GM21723 (cell line): ENCODE data around the gene SV2A.
"Not testable (repeated sequence)": the region's sequence is repeated elsewhere in the genome, so short reads cannot be mapped to it uniquely, and the experiment has no call there.

Experiments used
- ATAC-seq: cut with Tn5 transposase; IDR thresholded peaks from one replicate; pipeline ENCODE4 v1.9.1; 2021; ENCODE audit warnings: mild to moderate bottlenecking, moderate library complexity; ENCODE audit not compliant: unreplicated experiment

The SV2A gene, protein sequence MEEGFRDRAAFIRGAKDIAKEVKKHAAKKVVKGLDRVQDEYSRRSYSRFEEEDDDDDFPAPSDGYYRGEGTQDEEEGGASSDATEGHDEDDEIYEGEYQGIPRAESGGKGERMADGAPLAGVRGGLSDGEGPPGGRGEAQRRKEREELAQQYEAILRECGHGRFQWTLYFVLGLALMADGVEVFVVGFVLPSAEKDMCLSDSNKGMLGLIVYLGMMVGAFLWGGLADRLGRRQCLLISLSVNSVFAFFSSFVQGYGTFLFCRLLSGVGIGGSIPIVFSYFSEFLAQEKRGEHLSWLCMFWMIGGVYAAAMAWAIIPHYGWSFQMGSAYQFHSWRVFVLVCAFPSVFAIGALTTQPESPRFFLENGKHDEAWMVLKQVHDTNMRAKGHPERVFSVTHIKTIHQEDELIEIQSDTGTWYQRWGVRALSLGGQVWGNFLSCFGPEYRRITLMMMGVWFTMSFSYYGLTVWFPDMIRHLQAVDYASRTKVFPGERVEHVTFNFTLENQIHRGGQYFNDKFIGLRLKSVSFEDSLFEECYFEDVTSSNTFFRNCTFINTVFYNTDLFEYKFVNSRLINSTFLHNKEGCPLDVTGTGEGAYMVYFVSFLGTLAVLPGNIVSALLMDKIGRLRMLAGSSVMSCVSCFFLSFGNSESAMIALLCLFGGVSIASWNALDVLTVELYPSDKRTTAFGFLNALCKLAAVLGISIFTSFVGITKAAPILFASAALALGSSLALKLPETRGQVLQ

DNA sequence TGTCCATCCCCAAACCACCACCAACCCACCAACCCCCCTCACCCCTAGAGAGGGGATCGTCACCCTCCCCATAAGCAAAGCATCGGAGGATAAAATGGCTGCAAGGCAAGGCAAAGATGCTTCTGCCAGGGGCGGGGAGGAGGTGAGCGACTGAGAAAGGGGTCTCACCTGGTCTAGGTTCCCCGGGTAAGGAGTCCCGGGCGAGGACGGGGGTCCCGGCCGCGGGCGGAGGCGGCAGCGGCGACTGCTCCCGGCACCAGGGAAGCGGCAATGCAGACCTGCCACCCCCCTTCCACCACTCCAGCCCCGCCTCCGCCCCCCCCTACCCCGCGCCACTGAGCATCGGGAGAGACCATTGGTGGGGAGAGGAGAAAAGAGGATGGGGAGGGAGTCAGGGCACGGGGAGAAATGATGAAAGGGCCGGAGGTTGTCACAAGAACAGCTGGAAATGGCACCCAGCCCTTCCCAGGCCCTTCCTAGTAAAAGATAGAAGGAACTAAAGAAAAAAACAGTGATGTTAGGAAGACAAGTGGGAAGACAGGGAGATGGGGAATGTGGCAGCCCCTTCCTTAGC is at the start of gene SV2A:
SV2A (minus strand) TSS at position 274 of the 574 bp plus-strand sequence. CDS start 4,004 bp downstream, outside the sequence.
- ATAC-seq, result no peak

DNA sequence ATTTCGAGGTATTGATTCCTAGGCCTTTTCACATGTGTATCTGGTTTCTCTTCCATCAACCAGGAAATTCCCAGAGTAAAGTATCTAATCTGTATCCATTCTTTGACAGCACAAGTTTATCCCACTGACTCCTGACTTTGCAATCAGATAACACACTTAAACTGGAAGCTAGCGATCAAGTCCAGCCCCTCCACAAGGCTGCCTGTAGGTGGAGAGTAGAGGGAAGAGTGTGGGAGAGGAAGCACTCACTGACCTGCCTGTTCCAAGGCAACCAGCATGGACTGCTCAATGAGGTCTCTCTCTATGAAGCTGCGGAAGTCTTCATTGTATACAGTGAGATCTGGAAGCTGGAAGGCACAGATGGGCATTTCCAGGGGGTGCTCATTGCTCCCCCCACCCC is 49.4 kb upstream of the SV2A start:
- ATAC-seq, result no peak

DNA sequence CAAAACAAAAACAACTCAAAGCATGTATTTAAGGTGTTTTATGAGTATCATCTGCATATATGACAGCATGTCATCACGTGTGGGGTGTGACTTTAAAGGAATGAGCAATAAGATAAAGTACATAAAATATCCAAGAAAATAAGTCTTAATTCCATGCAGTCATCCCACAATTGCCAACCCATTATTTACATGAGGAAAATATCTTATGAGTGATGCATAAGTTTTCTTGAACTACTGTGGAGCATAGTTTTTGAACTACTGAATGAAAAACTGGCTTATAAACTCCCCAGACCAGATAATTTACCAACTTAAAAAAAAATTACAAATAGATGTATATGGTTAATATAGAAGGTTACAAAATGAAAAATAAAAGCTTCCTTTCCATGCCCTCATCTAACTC is 48.8 kb upstream of the SV2A start:
- ATAC-seq, result no peak

DNA sequence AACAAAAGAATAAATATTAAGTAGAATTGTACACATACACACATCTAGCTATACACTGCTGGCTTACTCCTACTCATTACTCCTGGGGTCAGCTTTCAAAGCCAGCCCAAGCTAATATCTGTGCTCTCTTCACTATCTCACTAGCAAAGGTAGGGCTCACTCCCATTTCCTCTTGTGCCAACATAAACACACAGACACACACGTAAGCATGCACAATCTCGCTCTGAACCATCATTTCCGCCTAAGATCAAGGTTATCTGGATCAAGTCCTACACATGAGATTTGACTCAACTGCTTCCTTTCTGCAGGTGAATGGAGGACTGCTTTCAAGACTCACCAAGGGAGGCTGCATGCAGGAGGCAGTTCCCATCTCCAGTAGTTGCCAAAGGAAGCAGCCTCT is 47.8 kb upstream of the SV2A start:
- no peak for ATAC-seq

DNA sequence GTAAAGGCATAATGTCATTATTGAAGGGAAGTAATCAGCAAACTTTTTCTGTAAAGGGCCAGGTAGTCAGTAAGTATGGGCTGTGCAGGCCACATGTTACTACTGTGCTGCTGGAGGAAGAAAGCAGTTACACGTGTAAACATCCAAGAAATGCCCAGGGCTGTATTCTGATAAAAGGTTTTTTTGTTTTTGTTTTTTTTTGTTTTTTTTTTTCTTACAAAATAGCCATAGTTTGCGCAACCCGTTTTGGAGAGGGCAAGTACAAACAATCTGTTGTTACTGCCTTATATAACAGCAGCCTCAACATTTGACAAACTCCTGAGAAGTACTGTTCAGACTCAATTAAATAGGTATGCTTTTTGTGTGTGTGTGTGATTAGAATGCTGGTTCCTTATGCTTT is 45.7 kb upstream of the SV2A start:
- ATAC-seq, result no peak

DNA sequence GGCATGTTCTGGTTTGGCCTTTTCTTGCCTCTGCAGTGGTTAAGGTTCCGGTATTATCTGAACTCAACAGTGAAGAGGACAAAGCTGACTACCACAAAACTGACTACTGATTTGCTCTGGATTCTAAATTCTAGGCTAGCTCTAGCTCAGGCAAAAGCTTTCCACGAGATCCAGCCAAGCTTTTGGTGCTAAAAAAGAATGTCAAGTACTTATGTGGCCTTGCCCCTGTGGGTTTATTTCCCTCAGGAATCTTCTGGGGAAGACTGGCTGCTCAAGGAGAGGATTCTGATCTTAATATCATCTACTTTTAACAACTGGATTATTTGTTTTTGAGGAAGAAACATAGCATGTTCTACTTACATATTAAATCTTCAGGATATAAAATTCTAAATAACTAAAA is 45.1 kb upstream of the SV2A start:
- ATAC-seq, result no peak

DNA sequence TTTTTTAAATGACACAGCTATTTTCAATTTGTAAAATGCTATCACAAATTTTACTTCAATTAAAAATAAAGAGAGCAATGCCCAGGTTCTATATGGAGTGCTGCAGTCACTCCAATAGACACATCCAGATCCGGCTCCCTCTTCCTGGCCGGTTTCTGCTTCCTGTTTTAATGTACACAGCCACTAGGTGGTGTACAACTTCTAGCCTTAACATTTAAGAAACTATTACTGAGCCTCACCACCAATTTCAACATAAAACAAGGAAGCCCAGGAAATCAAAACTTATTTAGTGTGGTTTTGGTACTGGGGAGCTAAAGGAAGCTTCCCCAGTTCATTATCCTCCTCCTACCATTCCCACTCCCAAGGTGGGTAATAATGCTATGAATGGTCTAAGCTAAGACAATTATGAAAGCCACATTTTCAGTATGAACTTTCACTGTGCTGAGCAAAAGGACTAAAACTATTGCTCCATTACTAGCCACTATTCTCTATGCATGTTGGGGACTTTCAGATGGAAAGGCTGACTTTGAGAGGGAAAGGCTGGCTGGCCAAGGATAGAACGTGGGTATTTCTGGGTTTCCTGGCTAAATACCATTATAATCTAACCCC is 44.5 kb upstream of the SV2A start:
- ATAC-seq, result no peak

DNA sequence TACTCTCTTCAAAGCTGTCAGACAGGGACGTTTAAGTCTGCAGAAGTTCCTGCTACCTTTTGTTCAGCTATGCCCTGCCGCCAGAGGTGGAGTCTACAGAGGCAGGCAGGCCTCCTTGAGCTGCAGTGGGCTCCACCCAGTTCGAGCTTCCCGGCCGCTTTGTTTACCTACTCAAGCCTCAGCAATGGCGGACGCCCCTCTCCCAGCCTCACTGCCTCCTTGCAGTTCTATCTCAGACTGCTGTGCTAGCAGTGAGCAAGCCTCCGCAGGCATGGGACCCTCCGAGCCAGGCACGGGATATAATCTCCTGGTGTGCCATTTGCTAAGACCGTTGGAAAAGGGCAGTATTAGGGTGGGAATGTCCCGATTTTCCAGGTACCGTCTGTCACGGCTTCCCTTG is 39.9 kb upstream of the SV2A start:
- ATAC-seq, result not testable (repeated sequence)

DNA sequence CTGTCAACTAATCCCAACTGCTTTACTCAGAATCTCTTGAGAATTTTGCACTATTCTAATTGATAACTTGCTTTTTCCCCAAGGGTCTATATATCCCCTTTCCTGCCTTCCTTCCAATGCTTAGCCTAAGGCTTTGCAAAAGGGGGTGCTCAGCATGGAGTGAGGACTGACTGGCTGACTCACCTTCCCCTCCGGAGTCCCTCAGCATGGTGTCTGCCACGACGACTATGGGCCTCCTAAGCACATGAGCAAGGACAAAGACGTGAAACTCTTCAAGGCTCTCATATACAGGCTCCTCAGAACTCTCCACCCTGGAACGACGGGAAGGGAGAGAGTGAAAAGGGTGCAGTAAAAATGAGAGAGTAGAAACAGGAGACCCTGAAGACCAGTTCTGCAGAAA is 32.3 kb upstream of the SV2A start:
- no peak for ATAC-seq

DNA sequence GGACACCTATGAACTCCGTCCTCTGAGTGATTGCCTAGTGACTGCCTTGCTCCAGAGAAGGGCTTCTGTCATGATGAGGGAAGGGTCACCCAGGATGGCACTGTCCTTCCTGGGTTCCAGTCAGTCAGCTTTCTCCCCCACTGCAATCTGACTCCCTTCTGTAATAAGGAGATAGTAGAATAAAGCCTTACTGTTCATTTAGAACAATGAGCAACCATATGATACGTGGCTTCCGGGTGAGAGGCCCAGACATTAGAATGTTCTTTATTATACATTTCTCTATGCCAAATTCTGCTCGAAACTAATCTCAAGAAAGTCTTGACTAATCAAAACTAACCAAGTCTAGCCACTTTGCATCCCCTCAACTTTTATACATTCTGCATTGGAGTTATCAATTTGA is 27.6 kb upstream of the SV2A start:
- ATAC-seq, result no peak

DNA sequence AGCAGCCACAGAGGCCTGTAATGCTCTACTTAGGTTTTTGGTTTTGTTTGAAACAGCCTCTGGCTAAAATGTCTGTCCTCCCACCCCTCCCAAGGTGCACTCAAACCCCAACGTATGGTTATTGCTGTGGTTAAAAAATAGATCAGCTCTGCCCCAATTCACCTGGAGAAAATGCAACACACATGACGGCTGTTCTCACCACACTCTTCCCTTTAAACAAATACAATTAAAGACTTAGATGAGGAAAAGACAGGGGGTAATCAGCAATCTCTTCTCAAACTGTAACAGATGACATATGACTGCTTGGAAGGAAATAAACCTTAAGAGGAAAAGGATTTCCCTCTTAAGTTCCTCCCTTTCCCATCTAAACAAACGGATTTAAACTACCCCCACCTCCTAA is 25.2 kb upstream of the SV2A start:
- no peak for ATAC-seq

DNA sequence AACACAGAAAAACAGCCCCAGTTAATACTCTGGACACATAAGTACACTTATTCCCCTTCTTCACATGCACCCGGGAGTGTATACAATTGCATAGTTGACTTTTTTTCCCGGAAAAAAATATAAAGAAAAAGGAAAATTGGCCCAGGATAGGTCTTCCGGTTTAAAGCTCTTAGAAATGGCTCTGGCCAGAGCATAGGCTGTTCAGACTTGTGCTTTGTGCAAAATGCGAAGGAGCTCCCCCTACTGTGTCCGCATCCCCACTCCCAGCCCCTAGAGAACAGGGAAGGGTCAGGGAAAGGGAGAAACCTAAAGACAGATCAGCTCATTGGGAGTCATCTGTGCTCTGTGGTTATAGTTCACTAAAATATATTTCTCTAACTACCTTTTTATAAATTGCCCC is 24.6 kb upstream of the SV2A start:
- ATAC-seq, result no peak

DNA sequence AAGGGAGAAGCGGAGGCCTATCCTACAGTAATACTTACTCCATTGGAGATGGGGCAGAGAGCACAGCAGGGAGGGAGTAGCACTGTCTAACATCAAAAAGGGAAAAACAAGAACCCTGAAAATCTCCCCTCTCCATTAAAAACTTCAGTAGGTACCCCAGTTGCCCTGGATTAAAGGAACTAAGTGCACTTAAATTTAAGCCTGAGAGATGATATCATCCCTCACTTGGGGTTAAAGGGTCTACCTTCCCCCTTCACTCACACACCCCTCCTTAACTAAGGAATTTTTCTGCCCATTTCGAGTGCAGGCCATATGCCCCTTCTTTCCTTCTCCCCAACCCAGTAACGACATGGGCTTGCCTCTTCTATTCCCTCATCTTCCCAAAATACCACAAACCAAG is 22.8 kb upstream of the SV2A start:
- no peak for ATAC-seq

DNA sequence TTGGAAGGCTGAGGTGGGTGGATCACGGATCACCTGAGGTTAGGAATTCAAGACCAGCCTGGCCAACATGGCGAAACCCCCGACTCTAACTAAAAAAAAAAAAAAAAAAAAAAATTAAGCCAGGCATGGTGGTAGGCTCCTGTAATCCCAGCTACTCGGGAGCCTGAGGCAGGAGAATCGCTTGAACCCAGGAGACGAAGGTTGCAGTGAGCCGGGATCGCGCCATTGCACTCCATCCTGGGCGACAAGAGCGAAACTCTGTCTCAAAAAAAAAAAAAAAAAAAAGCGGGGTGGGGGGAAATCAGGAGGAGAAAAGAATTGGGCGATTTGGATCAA is 21.0 kb upstream of the SV2A start:
- ATAC-seq, result not testable (repeated sequence)

DNA sequence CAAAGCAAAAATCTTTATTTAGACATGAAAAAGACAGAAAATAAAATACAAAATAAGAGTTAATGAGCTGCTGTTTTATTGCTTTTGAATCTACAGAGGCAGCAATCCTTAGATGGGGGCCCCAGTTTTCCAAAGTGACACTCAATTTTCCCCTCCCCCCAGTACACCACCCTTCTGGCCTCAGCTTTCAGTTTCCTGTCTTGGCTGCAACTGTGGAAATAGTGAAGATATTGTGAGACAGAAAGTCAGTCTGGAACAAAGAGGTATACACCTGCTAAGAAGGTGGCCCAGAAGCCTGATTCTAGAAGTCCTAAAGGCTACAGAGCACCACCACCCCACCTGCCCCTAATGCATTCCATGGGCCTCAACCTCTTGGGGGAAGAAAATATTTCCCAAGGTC is 20.1 kb upstream of the SV2A start:
- ATAC-seq, result no peak

DNA sequence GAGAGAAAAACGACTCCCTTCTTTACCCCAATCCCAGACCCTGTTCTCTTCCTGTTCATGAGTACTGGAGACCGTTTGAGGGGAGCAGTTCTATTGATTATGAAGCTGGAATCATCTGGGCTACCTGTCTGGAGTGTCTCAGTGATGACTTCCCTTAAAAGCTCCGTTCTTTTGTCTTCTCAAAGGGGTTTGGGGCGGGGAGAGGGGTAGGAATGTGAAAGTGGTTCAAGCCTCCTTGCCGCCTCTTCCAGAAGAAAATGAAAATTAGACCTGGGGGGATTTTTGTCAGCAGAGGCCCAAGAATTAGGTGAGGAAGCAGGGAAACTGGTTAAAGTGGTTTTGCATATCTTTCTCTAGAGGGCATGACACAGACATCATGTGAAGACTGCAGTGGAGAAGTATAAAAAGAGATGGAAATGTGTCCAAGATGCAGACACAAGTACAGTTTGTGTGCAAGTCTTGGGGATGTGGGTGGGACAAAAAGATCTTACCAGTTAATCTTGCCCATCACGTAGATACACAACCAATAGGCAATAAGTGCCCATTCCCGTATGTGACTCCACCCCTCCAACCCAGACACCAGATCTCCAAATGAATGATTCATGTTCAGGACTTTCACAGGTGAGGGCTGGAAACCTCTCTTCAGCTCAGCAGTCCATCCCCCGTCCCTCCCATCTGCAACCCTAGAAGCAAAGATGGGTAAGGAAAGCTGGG is 19.5 kb upstream of the SV2A start:
- ATAC-seq, result no peak

DNA sequence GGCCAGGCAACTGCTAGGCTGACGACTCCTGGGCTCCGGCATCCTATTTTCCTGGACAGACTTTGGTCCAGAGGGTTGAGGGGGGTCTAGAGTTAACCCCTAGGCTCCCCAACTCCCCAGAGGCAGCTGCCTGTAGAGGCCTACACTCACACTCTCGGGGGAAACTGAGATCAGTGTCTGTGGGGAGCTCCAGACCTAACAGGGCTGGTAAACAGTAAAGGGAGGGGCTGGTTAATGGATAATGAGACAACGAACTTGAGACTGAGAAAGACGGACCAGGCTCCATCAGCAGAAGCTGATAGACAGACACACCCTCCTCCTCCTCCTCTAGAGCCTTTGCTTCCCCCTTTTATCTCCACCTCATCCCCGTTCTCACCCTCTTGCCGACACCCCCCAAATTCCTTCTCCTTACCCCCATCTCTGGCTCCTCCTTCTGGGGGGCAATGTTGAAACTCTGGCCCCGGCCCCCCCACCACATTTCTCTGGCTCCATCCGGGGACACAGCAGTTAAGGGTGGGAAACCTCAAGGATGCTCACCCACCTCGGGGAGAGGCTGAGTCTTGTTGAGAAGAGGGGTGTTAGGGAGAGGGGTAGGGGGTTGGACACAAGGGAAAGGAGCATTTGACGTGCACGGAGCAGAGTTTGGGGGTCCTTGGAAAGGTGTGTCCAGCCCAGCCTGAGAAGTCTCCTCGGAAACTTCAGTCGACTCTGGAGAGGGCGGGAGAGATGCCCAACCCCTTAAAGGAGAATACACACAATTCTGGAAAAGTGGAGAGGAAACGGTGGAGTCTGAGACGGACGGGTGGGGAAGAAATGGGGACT is 18.7 kb upstream of the SV2A start, which contains the start of gene MTMR11:
MTMR11 (minus strand) TSS at position 710 of the 822 bp plus-strand sequence; CDS start at position 478, 232 bp downstream.
- ATAC-seq, result no peak

DNA sequence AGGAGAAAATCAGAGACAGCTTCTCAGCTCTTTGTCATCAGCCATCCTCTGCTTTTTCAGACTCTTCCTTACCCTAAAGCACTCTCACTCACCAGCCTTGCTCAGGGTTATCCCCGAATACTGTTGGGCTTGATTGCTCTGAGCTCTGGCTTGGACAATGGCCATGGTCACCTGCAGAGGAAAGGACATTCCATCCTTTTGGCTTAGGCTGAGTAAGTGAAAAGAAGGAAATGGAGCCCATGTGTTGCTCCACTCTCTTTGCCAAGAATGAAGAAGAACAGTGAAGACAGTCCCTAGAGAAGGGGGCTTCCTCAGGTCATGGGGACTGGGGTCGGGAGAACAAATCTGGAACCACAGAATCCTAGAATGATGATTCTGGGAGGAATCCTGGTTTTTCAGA is 16.7 kb upstream of the SV2A start:
- ATAC-seq, result no peak

DNA sequence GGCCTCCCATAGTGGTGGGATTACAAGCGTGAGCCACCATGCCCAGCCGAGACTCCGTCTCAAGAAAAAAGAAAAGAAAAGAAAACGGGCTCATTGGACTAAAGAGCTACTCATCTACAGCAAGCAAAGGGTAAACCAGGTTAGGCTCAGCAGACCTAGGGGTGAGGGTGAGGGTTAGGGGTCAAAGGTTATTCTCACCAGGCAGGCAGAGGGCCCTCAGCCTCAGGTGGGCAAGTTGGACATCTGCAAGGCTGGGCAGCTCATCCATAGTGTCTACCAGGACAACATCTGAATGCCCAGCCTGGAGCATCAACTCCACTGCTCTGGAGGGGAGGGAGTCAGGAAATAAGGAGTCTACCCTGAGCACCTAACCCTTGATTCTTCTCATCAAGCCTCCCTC is 15.6 kb upstream of the SV2A start:
- no peak for ATAC-seq

DNA sequence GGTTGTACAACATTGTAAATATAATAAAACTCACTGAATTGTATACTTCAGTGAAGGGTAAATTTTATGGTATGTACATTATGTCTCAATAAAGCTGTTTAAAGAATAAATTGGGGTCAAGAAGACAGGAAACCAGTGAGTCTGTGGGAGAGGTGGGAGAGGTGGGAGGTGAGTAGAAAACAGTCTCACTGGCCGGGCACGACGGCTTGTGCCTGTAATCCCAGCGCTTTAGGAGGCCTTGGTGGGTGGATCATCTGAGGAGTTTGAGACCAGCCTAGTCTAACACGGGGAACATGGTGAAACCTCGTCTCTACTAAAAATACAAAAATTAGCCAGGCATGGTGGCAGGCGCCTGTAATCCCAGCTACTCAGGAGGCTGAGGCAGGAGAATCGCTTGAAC is 14.8 kb upstream of the SV2A start:
- no peak for ATAC-seq
